Chondrocyte (in vitro differentiated cells): ENCODE results near the gene ABI2. TPM values are rescaled to one million over a fixed set of nuclear protein-coding genes. Genes with fewer than 3 reads are reported as not detected.

Source experiments
- DNase-seq: peaks from one replicate; pipeline ENCODE4 v3.0.0; 2021; ENCODE audit warnings: mixed read lengths, low spot score
- H3K27ac Mint-ChIP-seq: one replicate; pipeline ENCODE4 v1.8.0; 2021; ENCODE audit warnings: mild to moderate bottlenecking, moderate library complexity, mixed read lengths; ENCODE audit not compliant: unreplicated experiment
- H3K27me3 Mint-ChIP-seq: 2 replicates; pipeline ENCODE4 v1.8.0; 2021; ENCODE audit warnings: low read depth, mixed read lengths
- H3K36me3 Mint-ChIP-seq: 2 replicates; pipeline ENCODE4 v1.8.0; 2021; ENCODE audit warnings: low read depth, mixed read lengths
- H3K4me1 Mint-ChIP-seq: 2 replicates; pipeline ENCODE4 v1.8.0; 2021; ENCODE audit warnings: low read depth, mild to moderate bottlenecking, mixed read lengths
- H3K4me3 Mint-ChIP-seq: one replicate; pipeline ENCODE4 v1.8.0; 2021; ENCODE audit warnings: mild to moderate bottlenecking, moderate library complexity, mixed read lengths; ENCODE audit not compliant: unreplicated experiment
- H3K9me3 Mint-ChIP-seq: 2 replicates; pipeline ENCODE4 v1.8.0; 2021; ENCODE audit warnings: low read depth, mixed read lengths
- CTCF ChIP-seq: fragments of 200-600 bp; sonication (generic); IDR thresholded peaks from 2 replicates; pipeline ENCODE4 v1.5.0; 2021; ENCODE audit warnings: antibody characterized with exemption, mild to moderate bottlenecking, moderate library complexity
- total RNA-seq: library from RNA; stranded (reverse); gene quantifications from 3 replicates; pipeline ENCODE4 v1.2.1, GENCODE V29; 2021

ABI2 gene
- total RNA-seq, 1 donor from 2014 or later, result 48.1 TPM

DNA sequence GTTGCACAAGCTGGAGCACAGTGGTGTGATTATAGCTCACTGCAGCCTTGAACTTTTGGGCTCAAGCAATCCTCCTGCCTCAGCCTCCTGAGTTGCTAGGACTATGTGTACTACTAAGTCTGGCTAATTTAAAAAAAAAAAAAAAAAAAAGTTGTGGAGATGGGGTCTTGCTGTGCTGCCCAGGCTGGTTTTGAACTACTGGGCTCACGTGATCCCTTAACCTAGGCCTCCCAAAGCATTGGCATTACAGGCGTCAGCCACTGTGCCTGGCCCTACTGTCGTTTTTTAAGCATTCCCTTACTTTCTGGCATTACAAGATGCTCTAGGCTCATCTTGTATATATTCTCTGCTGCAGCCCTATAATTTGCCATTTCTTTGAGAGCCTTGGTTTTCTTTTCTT lies 118.6 kb downstream of the ABI2 start:
- Mint-ChIP-seq H3K27me3 (no peaks in the 10 kb centered on the region), H3K9me3 (no peaks in the 10 kb centered on the region), H3K27ac (no peak overlapping the region), H3K4me3 (no peak overlapping the region), H3K4me1 (peaks cover 34% of the 10 kb centered on the region), H3K36me3 (peaks cover 26% of the 10 kb centered on the region)
- DNase-seq, result no peak
- no peak for TF ChIP-seq CTCF

DNA sequence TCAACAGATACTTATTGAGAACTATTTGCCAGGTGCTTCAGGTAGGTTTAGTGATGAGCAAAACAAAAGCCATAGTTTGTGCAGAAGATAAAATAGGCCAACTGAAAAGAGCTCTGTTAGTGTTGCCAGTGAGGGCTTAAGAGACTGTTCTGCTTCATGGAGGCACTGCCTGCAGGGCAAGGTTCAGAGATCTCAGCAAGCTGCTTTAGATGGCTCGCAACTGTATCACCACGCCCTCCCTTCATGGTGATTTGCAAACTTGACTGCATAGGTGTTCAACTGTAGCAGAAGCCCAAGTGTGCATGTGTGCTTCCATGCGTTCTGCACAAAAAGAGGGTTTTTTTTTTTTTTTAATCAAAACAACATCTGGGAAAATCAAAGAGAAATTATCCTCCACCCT lies 122.4 kb downstream of the ABI2 start:
- Mint-ChIP-seq H3K9me3 (no peaks in the 10 kb centered on the region), H3K27me3 (no peaks in the 10 kb centered on the region), H3K27ac (peak overlapping the region; percentile 71), H3K4me3 (no peak overlapping the region), H3K36me3 (peaks cover 18% of the 10 kb centered on the region), H3K4me1 (peaks cover 52% of the 10 kb centered on the region)
- TF ChIP-seq CTCF, result no peak
- DNase-seq, result no peak

DNA sequence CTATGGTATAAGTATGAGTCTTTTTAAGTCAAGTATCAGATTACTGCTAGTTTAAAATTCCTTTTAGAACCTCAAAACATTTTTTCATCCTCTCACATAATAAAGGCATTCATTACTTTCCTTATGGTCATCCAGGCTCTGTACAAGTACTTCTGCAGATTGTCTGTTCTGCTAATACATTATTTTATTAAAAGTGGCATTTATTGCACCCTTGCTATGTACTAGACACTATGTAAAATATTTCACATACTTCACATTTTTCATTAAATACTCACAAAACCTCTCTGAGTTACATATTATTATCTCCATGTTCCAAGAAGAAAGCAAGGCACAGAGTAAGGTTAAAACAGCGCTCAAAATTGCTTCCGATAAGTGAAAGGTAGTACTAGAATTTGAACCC lies 122.8 kb downstream of the ABI2 start:
- H3K27ac Mint-ChIP-seq, result peak overlapping the region; percentile 71
- peaks cover 16% of the 10 kb centered on the region for H3K36me3 Mint-ChIP-seq
- no peak for DNase-seq
- peaks cover 48% of the 10 kb centered on the region for H3K4me1 Mint-ChIP-seq
- no peak overlapping the region for H3K4me3 Mint-ChIP-seq
- no peaks in the 10 kb centered on the region for H3K9me3 Mint-ChIP-seq
- no peak for TF ChIP-seq CTCF
- no peaks in the 10 kb centered on the region for H3K27me3 Mint-ChIP-seq

DNA sequence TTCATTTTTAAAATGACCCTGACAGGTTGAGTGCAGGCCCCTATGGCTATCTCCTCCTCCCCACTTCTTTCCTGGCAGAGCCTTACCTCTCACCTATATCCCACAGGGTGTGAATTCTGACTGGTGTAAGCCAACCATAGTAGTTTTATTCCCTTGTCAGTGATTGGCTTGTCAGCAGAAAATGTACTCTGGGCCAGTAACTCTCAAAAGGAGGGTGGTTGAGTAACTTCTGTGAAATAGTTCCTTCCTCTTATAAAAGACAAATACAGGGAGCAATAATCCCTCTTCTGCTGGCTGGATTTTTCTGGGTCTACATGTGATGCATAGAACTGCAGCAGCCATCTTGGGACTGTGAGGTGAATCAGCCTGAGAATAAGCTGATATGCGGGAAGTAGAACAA lies 123.5 kb downstream of the ABI2 start:
- Mint-ChIP-seq H3K9me3 (no peaks in the 10 kb centered on the region), H3K27ac (peak overlapping the region; percentile 71), H3K27me3 (no peaks in the 10 kb centered on the region), H3K4me3 (no peak overlapping the region), H3K36me3 (peaks cover 10% of the 10 kb centered on the region), H3K4me1 (peaks cover 42% of the 10 kb centered on the region)
- no peak for DNase-seq
- TF ChIP-seq CTCF, result no peak

GRCh38 chr2:203453858-203454451 lies 125.8 kb downstream of the ABI2 start:
- H3K27me3 Mint-ChIP-seq, result no peaks in the 10 kb centered on the region
- DNase-seq, result no peak
- peak overlapping the region; percentile 62 for H3K27ac Mint-ChIP-seq
- TF ChIP-seq CTCF, result peak; percentile 90
- H3K4me3 Mint-ChIP-seq, result no peak overlapping the region
- peaks cover 10% of the 10 kb centered on the region for H3K36me3 Mint-ChIP-seq
- no peaks in the 10 kb centered on the region for H3K9me3 Mint-ChIP-seq
- H3K4me1 Mint-ChIP-seq, result peaks cover 42% of the 10 kb centered on the region
